HG02943 (cell line): ENCODE data around the gene SPEN.

Source experiments
- ATAC-seq: cut with Tn5 transposase; IDR thresholded peaks from one replicate; pipeline ENCODE4 v1.9.1; 2021; ENCODE audit warnings: mild to moderate bottlenecking, low read depth, moderate library complexity; ENCODE audit not compliant: unreplicated experiment

SPEN gene

DNA sequence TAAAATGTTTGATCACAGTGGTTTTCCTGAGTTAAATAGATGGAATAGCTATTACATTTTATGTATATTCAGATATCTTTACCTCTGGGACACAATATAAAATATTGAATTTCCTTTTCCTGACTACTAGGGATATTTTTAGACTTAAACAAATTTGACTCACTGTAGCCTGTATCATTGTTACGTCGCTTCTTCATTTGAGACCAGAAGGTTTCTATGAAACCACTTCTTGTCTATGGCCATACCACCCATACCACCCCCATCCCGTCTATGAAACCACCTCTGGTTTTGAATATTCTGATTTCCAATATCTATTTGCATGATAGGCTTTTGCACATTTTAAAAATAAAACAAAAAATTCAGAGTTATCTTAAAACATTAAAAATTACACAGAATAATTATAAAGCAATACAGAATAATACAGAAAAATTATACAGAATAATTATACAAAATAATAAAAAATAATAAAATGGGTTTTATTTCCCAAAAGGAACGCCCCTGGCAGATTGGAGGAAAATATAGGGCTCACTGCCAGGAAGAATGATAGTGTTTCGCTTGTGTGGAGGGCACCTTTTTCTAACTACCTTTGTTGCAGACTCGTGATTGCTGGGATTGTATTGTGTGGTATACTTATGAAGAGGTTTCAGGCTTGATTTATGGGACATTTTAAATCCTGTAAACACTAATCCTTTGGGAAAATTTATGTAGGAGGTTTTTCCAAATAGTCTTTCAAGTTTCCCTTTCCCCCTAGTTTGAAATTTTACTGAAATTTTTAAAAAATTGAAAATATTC is 4.7 kb downstream of the SPEN start:
- no peak for ATAC-seq

DNA sequence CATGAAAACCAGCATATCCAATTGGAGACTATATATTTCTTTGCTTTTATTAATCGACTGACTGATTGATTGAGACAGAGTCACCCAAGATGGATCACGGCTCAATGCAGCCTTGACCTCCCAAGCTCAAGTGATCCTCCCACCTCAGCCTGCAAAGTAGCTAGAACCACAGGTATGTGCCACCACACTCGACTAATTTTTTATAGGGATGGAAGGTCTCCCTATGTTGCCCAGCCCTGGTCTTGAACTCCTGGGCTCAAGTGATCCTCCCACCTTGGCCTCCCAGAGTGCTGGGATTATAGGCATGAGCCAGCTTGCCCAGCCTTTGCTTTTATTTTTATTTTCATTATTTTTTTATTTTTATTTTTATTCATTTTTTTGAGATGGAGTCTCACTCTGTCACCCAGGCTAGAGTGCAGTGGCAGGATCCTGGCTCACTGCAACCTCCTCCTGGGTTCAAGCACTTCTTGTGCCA is 5.4 kb downstream of the SPEN start:
- no peak for ATAC-seq

DNA sequence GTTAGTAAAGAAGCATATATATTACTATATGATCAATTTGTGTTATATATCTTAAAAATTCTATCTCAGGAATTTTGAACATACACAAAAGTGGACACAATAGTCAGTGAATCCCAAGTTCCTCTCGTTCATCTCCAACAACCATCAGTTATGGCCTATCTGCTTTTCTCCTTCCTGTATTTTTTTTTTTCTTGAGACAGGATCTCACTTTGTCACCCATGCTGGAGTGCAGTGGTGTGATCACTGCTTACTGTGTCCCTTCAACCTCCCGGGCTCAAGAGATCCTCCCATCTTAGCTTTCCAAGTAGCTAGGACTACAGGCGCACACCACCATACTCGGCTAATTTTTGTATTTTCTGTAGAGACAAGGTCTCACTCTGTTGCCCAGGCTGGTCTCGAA is 9.4 kb downstream of the SPEN start:
- ATAC-seq = no peak

DNA sequence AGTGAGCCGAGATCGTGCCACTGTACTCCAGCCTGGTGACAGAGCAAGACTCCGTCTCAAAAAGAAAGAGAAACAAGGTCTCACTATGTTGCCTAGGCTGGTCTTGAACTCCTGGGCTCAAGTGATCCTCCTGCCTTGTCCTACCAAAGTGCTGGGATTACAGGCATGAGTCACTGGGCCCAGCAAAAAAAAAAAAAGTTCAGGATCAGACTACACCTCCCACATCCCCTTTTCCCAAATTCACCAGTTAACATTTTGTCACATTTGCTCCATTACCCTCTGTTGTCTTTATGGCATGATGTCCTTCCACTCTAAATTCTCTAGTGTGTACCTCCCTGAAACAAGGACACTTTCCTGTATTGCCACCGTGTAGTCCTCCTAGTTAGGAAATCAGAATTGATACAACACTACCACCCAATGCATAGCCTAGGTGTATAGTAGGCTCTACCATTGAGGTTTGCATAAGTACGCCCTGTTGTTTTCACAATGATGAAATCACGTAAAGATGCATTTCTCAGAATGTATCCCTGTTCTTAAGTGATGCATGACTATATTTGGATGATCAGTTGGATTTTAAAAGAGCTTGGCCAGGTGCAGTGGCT is 10.7 kb downstream of the SPEN start:
- no peak for ATAC-seq

DNA sequence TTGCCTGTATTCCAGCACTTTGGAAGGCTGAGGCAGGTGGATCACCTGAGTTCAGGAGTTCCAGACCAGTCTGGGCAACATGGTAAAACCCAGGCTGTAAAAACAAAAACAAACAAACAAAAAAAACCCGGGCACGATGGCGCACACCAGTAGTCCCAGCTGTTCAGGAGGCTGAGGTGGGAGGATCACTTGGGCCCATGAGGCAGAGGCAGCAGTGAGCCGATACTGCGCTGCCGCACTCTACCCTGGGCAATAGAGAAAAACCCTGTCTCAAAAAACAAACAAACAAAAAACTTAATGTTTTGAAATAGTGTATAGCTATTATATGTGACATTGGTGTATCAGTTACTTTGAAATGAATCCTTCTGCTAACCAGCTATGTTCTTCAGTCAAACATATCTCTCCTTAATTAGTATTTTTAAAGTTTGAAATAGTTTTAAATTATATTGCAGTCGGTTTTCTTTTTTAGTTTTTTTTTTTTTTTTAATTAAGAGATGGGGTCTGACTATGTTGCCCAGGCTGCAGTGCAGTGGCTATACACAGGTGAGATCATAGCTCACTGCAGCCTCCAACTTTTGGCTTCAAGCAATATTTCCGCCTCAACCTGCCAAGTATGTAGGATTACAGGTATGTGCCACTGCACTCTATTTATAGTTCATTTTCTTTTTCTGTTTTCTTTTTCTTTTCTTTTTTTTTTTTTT is 11.3 kb downstream of the SPEN start:
- no peak for ATAC-seq

DNA sequence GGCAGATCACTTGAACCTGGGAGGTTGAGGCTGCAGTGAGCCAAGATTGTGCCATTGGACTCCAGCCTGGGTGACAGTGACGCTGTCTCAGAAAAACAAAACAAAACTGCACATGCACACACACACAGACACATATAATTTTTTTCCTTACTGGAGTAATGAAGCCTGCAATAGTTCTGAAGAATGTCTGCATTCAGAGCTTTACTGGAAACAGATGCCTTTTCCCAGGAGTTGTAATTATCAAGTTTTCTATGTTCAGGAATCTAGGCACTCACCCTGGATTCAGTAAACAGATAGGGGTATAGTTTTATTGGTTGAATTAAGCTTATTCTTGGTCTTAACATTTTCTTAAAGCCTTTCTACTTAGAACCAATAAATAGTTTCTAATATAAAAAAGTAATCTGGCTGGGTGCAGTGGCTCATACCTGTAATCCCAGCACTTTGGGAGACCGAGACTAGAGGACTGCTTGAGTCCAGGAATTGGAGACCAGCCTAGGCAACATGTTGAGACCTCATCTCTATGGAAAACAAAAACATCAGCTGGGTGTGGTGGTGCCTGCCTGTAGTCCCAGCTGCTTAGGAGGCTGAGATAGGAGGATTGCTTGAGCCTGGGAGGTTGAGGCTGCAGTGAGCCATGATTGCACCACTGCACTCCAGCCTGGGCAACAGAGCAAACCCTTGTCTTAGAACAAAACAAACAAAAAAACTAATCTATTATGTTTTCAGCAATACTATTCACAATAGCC is 15.8 kb downstream of the SPEN start:
- no peak for ATAC-seq

DNA sequence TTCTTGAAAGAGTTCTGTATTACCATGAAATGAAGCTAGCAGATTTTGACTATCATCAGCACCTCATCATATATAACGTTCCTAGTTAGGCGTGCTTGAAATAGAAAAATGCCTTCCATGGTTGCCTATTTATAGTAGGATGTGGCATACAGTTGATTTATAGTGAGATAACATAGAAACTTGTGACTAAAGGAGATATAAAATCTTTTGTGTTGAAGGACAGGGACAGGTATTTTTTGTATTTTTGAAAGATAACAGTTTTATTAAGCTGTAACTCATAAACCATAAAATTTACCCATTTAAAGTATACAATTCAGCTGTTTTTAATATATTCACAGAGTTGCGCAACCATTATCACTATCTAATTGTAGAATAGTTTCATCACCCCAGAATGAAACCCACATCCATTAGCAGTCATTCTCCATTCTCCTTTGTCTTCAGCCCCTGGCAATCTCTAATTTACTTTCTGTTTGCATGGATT is 19.3 kb downstream of the SPEN start:
- ATAC-seq = no peak

DNA sequence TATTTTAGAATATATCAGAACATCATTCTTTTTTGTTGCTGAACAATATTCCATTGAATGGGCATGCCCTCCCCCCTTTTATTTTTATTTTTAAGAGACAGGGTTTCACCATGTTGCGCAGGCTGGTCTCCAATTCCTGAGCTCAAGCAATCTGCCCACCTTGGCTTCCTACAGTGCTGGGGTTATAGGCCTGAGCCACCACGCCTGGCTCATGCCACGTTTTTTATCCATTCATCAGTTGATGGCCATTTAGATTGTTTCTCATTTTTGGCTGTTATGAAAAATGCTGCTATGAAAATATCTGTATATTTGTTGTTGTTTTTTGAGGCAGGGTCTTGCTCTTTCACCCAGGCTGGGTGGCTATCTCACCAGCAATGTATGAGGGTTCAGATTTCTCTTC is 19.8 kb downstream of the SPEN start:
- ATAC-seq = no peak

DNA sequence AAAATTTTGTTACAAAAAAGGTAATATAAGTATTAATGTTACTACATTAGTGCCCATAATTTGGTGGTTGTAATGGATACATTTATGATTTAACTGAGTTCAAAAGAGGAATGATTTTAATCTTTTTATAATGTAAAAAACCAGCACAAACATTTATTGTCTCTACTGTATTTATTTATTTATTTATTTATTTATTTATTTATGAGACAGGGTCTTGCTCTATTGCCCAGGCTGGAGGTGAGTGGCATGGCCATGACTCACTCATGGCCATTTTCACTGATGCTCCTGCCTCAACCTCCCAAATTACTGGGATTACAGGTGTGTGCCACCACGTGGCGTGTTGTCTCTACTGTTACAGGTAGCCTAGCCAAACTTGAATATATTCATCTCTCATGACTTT is 21.9 kb downstream of the SPEN start:
- no peak for ATAC-seq

DNA sequence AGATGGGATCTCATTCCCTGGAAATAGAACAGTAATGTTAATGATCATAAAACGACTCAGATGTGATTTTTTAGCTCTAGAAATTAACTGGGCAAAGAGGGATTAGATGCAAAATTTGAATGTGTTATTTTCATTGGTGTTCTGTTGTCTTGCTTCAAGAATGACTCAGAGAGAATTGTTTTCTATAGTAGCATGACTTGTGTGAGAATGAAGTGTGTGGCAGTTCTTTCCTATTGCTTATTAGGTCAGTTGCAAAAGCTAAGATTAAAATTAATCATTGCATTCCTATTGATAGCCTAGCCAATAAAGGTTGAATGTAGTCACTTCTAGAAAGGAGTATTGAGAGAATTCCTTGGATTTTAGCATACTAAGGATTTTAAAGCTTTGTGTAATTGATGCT is 22.9 kb downstream of the SPEN start:
- no peak for ATAC-seq

DNA sequence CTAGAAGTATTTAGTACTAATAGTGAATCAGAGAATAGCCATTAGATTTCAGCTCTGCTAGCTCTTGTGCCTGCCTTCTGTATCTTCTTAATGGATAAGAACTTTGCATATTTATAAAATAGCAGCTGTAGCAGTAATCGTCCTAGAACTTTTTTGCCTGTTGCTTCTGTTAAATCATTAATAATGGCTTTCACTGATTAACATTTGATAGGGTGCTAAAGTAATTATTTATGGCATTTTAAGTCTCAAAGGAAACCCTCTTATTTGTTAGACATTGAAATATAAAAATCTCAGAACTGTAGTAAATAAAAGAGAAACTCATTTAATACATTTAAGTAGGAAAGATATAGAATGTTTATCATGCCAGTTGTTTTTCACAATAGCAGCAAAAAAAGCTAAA is 27.0 kb downstream of the SPEN start:
- no peak for ATAC-seq

DNA sequence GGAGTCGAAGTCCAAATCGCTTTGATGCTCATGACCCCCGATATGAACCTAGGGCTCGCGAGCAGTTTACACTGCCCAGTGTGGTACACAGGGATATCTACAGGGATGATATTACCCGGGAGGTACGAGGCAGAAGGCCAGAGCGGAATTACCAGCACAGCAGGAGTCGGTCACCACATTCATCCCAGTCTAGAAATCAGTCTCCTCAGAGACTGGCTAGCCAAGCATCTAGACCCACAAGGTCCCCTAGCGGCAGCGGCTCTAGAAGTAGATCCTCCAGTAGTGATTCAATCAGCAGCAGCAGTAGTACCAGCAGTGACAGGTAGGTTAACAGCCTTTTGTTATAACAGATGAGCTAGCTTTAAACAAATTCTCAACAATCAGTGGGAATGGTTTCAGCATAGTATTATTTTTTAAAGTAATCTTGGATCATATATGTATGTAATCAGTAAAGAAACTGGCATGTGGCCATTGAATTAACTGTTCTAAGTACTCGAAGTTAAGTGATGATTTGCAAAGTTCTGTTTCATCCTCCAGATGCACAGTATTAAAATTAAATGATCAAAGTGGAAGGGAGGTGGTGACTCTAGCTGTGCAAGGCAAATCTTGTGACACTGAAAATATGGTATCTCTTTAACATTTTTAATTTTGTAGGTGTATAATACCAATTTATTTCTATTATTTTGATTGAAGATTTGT is 29.0 kb downstream of the SPEN start:
- ATAC-seq = no peak

DNA sequence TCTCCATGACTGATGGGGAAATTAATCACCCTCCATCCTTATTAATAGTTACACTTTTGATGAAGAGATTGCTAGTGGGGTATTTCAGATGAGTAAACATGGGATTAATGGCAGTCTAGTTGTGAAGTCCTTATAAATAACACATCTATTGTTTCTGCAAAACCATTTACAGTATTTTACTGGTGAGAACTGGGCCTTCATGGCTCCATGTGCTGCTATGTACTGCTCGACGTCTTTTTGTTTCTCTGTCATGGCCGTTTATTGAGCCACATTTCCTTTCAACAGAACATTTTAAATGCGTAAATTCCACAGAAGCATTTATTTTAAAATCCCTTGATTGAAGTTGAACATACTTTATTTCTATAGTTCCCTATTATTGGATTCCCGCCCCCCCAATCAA is 34.5 kb downstream of the SPEN start:
- no peak for ATAC-seq

DNA sequence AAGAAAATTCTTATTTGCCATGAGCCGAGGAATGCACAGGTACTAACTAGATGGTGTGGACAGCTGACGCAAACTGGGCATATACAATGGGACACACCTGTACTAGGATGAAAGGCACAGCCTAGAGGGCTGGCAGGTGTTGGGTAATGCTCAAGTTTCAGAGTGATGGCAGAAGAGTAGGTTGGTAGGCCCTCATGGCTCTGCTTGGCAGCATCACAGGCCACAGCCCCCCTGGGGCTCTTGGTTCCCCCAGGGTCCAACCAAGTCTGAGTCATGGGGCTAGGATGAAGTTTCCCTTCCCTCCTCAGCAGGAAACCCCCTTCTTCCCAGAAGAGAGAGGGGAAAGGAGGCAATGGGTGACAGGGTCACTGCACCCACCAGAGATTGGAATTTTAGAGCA is 35.2 kb downstream of the SPEN start:
- no peak for ATAC-seq

DNA sequence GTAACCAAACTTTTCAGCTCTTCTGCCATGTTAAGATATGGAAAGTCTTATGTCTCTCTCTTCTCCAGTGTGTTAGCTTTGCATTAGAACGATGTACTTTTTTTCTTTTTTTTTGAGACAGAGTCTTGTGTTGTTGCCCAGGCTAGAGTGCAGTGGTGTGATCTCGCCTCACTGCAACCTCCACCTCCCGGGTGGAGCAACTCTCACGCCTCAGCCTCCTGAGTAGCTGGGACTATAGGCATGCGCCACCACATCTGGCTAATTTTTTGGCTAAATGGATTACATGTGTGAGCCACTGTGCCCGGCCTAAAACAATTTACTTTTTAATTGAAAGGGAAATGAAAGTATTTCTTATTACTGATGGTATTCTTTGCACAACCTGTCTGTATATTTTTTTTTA is 35.8 kb downstream of the SPEN start:
- no peak for ATAC-seq

DNA sequence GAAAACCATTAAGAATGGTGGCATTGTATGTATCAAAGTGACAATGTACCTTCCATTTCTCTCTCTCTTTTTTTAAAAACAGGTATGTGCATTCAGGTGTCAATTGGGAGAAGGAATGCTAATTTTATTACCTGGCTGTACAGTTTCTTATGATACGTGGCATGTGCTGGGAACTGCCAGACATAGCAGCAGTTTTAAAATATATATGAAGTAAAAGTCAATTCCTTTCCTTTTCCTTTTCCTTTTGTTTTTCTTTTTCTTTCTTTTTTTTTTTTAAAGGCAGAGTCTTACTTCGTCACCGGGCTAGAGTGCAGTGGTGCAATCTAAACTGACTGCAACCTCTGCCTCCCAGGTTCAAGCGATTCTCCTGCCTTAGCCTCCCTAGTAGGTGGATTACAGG is 37.0 kb downstream of the SPEN start:
- no peak for ATAC-seq

DNA sequence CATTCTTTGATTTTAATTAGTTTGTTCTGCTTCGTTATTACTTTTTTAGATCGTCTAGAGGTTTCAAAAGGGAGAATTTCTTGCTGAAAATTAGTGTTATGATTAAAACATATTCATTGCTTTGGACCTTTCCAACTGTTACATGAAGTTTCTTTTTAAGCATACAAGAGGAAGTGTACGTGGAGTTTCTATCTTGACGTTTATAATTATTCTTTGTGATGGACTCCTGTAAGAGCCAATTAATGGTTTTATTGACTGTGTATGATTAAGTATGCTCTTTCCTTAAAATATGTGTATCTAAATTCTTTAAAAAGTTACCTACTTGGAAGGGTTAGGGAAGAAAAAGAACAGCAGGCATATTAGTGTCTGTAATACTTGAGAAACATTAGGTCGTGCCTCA is 37.8 kb downstream of the SPEN start:
- ATAC-seq = no peak

DNA sequence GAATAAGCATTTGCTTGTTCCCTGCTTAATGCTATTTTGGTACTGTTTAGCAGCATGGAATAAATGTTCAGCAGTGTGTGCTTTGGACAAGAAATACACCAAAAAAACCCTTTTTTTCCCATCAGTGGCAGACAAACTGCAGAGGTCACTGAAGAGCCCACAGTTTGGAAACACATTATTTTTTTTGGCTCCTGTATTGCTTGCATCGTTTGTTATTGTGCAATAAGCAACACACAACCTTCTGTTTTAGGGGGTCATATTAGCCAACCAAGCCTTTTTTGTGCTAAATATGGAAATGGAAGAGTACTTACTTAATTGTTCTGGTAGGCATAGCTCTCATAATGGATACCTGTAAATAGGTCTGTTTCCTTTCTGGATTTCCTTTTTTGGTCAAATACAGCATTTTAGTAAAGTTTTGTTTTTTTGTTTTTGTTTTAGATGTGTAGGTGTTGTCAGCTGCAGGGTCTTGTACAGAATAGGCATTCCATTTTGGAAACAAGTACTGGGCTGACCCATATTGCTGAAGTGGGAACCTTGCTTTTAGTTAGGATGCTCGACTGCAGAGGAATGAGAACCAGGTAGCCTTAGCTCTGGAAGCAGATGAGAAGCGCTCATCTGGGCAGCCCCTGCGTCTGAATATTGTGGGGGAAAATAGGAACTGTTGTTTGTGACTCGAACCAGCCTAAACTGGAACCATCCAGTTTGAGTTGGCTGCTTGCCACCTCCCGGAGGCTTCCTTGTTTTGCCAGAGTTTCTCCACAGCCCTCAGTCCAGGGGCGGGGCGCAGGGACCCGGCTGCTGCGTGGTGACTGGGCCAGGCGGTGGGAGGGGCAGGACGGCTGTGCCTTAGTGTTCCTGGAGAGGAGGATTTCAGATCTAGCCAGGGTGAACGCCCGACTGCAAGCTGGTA is 38.4 kb downstream of the SPEN start:
- ATAC-seq = no peak

DNA sequence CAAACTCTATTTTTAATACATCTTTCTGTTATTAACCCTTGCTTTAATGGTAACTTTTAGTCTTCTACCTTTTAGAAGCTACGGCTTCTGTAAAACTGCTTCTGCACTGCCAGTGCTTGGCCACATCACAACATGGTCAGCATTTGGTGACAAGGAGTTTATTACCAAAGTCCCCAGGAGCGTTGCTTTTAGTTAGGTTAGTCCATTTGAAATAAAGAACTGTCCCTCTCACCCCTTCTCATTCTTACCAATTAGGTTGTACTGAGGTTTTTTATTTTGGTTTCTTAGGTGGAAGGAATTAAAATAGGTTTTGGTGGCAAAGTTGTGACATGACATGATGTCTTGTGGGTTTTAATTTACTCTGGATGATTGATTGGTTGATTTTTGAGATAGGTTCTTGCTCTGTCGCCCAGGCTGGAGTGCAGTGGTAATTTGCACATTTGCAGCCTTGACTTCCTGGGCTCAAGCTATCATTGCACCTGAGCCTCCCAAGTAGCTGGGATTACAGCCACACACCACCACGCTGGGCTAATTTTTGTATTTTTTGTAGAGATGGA is 39.2 kb downstream of the SPEN start:
- ATAC-seq = no peak
